Renal pelvis (tissue), 4 donors: ENCODE measurements around the gene CLCN6. TPM values are rescaled to one million over a fixed set of nuclear protein-coding genes. Genes with fewer than 3 reads are reported as not detected.

Source experiments
- DNase-seq: peaks from one replicate; pipeline ENCODE4 v3.0.0-alpha.2; 2013
- polyA plus RNA-seq, 3 donors: library from polyadenylated mRNA; unstranded; fragments of 120-200 nt; gene quantifications; one replicate each; pipeline ENCODE4 v1.2.1, GENCODE V29; 2013; ENCODE audit not compliant: insufficient read length in 3 of 3

Gene CLCN6
- polyA plus RNA-seq, 3 donors, result 16.9 to 29.8 (median 24.0) TPM

DNA sequence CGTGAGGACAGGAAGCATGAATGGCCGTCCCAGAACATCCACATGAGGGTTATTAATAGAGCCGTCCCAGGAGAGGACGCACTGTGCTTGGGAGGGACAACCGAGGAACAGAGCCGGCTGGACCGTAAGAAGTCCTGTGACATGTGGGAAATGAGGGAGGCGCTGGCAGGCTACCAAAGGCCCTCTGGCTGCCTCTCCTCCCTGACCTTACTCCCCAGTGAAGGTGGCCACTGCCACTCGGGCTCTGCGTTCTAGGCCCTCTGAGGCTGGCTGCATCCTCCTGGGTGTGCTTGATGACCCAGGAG, 68.2 kb downstream of the CLCN6 start:
- no peak for DNase-seq

DNA sequence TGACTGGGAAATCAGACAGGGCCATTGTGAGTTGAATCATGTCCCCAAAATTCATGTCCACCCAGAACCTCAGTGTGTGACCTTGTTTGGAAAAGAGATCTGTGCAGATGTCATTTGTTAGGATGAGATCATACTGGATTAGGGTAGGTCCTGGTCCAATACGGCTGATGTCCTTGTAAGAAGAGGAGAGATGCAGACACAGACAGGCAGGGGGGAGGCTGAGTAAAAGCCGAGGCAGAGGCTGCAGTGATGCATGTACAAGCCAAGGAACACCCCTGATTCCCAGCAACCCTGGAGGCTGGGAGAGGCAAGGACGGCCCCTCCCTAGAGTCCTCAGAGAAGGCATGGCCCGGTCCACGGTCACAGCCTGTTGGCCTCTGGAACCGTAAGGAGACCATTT, 68.6 kb downstream of the CLCN6 start:
- DNase-seq, result no peak

DNA sequence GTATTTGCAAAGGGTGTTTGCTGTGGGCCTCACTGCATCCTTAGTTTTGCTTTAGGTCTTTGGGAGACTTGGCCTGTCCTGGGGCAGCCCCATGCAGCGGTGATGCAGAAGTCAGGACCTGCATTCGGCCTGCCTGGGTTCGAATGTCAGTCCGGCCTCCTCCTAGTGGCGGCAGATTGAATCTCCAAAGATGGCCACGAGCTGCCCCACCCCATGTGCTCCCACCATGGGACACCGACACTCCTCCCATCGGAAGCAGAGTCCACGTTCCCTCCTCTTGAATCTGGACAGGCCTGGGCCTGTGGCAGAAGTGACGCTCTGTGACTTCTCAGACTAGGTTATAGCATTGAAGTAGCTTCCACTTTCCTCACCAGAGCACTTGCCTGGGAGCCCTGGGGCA, 69.1 kb downstream of the CLCN6 start:
- DNase-seq, result no peak

DNA sequence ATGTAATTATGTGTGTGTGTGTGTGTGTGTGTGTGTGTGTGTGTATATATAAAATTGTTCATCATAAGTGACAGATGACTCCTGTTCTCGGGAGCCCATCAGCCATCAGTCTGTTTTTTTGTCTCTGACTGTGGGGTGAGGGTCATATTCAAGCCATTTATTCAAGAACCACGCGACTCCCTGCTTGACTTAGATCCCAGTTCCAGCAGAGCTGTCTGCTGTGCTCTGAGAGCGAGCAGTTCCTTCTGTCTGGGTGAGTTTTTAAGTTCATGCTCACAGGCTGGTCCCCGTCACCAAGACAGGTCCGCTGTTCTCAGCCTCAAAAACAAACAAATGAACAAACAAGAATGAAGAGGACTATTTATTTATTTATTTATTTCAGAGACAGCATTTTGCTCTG, 71.1 kb downstream of the CLCN6 start:
- DNase-seq, result peak; percentile 75

DNA sequence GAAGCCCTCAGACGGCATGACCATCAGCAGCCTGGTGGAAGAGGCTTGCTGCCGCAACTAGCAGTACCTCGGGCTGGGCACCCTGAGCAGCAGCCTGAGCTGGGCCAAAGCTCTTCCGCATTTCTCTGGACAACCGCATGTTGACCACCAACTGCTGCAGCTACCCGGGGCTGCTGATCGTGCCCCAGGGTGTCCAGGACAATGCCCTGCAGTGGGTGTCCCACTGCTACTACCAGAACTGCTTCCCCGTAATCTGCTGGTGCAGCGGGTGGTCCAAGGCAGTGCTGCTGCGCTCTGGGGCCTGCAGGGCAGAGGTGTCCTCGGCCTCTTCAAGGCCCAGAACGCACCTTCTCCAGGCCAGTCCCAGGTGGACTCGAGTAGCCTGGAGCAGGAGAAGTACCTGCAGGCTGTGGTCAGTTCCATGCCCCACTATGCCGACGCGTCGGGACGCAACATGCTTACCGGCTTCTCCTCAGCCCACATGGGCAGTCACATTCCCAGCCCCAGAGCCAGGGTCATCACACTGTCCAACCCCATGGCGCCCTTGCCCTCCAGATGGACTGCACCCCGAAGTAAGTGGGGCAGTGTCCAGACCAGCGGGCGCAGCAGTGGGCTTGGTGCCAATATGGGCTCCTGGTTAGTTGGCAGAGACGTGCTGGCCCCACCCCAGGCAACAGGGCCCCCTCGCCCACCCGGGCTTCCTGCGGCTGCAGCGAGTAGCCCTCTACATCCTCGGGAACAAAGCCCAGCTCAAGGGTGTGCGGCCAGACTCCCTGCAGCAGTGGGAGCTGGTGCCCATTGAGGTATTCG, 72.3 kb downstream of the CLCN6 start:
- DNase-seq, result no peak

DNA sequence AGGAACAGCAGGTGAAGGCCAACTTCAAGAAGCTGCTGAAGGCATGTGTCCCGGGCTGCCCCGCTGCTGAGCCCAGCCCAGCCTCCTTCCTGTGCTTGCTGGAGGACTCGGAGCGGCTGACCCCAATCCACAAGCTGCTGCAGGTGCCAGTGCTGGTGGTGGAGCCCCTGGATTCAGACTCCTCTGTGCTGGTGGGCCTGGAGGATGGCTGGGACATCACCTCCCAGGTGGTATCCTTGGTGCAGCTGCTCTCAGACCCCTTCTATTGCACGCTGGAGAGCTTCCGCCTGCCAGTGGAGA, 72.8 kb downstream of the CLCN6 start:
- DNase-seq, result no peak

DNA sequence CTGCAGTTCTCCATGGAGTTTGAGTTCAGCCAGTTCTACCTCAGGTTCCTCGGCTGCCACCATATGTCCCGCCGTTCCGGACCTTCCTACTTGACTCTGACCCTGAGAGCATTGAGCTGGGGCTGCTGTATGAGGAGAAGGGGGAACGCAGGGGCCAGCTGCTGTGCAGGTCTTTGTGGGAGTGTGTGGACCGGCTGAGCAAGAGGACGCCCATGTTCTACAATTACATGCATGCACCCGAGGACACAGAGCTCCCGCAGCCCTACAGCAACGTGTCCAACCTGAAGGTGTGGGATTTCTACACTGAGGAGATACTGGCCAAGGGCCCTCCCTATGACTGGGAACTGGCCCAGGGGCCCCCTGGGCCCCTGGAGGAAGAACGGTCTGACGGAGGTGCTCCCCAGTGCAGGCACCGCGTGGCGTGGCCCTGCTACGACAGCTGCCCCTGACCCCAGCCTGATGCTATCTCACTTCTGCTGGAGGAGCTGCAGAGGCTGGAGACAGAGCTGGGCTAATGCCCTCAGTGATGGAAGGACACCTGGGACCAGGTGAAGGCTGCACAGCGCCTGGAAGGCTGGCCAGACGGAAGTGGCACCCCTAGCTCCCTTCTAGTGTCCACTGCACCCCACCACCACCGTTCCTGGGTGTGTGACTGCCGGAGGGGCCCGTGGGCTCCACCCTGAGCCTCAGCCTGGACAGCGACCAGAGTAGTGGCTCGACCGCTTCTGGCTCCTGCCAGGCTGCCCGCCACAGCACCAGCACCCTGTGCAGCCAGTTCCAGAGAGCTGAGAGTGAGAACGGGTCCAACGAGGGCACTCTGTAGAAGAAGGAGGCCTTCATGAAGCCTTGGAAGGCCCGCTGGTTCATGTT, 73.6 kb downstream of the CLCN6 start:
- DNase-seq, result no peak

DNA sequence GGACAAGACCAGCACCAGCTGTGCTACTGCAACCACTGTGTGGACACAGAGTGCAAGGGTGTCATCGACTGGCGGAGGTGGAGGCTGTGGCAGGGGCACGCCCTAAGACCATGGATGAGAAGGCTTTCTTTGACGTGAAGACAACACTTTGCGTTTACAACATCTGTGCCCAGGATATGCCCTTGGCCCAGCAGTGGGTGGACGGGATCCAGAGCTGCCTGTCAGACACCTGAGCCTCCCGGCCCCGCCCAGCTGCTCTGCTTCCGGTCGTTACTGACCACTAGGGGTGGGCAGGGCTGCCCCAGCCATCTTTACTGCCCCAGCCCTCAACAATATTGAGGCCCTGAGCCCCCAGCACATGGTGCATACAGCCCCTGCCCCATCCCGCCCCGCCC, 74.2 kb downstream of the CLCN6 start:
- no peak for DNase-seq

DNA sequence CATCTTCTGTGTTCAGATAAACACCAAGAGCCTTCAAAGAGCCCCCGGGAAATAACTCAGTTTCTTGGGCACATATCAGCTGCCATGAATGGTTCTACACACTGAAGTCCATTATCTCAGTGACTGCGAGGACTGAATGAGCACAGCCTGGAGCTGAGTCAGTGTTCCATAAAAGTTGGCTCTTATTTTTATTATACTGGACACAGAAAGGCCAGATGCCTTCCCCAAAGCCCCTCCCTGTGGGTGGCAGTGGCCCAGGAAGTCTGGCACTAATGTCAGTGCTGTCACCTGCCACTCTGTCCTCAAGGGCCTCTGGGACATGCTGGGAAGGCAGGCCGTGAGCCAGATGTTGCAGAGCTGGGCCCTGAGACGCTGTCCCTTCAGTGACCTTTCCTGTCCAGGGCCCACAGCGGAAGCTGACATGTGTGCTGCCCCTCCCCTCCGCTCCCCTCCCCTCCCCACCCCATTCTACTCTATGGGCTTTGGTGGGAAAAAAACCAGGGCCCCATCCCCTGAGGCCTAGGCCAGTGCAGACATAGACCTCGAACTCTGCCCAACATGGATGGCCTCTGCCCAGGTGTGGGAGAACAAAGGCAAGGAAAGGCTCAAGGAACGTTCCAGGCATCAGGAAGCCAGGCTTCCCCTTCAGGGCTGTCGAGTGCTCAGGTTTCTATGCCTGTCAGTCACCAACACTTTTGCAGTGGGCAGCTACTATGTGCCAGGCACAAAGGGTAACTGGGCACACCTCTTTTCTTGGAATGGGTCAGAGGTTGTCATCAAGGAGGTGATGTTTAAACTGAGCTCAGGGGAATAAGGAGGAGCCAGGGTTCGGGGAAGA, 75.1 kb downstream of the CLCN6 start:
- no peak for DNase-seq

DNA sequence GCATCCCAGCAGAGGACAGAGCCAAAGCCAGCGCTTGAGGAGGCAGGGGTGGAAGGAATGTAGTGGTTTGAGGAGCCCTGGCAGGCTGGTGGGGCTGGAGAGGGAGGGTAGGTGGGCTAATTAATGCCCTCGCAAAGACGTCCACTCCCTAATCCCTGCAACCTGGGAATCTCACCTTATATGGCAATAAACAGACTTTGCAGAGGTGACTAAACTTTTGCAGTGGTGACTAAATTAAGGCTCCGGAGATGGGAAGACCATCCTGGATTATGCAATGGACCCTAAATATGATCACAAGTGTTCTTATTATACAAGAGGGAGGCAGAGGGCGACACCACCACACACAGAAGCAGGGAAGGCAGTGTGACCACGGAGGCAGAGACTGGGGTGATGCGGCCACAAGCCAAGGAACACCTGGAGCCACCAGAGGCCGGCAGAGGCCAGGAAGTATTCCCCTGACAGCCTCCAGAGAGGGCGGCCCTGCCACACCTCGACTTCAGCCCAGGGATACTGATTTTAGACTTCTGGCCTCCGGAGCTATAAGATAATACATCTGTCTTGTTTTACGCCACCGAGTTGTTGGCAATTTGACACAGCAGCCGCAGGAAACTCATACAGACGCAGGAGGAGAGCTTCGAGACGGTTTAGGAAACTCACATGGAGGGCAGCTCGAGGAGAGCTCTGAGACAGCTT, 75.9 kb downstream of the CLCN6 start:
- no peak for DNase-seq

DNA sequence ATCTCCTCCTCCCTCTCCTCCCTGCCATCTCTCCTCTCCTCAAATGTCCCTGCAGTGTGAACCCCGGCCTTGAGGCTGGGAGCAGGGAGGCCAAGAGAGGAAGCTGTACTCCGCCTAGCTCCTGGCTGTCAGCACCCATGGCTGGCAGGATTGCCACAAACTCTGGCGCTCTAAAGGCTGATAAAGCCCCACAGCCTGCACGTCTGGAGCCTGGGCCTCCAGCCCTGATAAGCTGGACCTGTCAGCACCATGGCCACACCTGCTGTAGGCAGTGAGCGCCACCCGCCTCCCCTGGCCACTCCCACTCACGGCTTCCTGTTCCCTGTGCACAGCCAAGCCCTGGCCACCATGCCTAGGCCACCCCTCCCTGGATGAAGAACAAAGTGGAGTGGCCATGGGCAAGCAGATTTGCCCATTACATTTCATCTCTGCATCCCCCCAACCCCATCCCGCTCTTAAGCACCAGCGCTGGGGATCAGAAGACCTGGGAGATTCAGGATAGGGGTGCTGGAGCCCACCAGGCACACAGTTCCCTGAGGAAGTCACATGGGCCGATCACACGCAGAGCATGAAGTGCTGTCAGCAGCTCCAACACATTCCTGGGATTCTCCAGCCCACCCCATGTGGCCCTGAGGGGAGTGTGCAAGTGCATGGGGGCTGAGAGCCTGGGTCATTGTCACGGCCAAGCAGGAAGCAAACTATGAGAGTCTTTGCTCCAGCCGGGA, 77.0 kb downstream of the CLCN6 start:
- DNase-seq, result no peak

DNA sequence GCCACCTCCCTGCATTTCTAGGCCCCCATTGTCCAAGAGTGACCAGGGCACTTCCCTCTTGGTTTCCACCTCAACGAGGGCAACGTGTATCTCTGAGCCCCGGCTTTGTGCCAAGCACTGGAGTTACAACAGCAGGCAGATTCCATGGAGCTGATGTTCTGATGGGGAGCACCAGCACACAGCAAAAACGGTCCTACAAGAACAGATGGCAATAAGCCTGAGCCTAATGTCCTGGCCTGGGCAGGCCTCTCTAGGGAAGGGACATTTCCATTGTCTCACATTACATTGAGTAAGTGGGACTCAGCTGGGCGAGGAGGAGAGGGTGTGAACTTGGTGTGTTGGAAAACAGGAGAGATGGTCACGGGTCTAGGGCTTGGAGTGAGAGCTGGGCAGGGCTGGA, 79.9 kb downstream of the CLCN6 start:
- no peak for DNase-seq

DNA sequence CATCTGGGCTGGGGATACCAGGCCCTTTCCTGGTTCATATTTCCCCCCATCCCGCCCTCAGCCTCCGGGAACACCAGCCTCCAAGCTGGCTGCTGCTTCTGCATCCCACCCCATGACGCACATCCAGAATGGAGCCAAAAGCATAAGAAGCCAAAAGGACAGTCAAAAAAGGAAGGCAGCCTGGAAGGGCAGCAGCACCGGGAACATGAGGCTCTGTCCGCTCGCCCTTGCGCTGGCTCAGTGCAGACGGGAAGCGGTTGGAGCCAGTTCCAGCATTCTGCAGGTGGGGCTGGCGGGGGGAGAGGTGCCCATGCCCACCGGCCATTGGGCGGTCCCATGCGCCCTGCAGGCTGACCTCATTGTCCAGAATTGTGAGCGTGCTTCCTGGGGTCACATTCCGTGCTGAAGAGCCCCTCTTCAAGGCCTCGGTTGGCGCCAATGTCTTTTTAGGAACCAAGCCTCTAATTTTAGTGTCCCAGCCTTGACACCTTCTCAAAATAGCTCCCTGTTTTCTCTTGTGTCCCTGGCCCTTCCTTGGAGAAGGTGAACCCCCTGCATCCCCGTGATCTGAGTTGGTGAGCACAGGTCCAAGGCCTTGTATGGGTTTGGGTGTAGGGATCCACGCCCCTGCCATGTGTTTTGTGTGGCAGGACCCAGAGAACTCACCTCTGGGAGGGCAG, 81.1 kb downstream of the CLCN6 start:
- no peak for DNase-seq

DNA sequence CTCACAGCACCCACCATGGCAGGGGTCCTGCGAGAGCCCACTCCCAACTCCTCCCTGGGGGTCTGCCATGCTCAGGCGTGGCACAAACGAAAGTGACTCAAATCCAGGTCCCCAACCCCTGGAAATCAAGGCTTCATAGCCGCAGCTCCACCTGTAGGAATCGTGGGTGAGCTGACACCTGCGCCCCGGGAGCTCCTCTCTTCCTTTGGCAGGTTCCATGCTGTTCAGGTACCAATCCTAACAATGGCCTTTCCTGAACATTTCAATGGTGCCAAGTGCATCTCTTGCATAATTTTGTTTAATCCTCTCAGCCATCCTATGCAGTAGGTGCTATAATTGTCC, 81.6 kb downstream of the CLCN6 start:
- DNase-seq, result no peak

DNA sequence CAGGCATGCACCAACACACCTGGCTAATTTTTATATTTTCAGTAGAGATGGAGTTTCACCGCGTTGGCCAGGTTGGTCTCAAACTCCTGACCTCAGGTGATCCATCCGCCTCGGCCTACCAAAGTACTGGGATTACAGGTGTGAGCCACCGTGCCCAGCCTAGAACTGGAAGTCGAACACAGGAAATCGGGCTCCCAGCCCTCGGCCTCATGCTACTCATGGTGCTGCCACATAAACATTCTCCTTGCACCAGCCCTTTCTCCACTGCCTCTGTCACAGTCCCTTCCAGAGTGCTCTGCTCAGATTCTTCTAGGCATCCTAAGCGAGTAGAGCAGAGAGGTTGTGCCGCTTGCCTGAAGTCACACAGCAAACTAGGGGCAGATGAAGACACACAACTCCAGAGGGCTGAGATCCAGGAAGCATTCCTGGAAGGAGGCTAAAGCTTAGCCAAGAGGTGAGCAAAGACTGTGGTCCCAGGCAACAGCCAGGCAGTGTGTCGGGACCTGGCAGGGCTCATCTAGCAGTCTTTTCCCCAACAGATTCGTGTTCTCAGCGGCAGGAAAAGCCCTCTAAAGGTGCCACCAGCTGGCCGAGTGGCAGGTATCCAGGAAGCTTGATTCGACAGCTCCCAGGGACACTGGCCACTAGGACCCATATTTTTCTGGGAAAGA, 82.3 kb downstream of the CLCN6 start:
- no peak for DNase-seq

DNA sequence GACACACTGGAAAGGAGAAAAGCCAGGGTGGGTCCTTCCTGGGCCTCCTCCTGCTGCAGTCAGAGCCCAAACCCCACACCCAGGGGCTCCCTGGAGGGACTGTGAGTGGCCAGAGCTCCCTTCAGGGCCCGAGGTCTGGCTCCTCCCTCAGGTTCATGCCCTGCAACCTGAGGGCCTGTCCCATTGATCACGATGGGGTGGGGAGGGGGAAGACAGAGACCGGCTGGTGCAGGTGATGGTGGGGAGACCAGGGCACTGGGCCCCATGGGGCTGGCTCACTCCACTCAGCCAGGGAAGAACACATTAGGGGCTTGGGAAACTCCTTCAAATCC, 82.9 kb downstream of the CLCN6 start:
- DNase-seq, result no peak

DNA sequence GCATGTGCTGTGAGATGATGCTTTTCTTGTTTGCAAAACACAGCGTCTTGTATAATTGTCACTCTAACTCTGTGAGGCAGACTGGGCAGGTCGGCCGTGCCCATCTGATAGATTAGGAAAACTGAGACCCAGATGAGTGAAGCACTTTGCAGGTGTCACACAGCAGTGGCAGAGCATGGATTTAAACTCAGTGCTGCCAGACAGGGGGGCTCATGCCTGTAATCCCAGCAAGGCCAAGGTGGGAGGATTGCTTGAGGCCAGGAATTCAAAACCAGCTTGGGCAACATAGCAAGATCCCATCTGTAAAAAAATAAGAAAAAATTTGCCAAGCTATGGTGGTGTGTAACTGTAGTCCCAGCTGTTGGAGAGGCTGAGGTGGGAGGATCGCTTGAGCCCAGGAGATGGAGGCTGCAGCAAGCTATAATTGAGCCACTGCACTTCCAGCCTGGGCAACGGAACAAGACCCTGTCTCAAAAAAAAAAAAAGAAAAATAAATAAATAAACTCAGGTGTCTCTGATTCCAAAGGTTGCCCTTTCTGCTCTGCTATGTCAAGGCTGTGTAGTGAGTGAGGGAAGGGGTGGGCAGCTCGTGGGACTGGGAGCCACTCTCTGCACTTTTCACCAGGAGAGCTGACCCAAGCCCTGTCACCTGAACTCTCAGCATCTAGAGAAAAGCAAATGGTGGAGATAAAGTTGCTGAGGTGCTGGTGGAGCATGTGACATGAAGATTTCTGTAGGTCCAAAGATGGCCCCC, 85.6 kb downstream of the CLCN6 start:
- DNase-seq, result no peak
